ENCODE results near the gene SLC13A1. TPM values are rescaled to one million over a fixed set of nuclear protein-coding genes. Genes with fewer than 3 reads are reported as not detected.

The SLC13A1 gene
- polyA plus RNA-seq, 3 donors, result not detected

GRCh38 chr7:123216825-123217224 lies 17.1 kb upstream of the SLC13A1 start:
- H2AFZ ChIP-seq (ENCODE audit: insufficient read depth, low read depth, low read length, poor library complexity, severe bottlenecking), result no peak overlapping the region
- no peak overlapping the region for H3K4me2 ChIP-seq (replicated peaks; ENCODE audit: extremely low read depth, low read length, poor library complexity, severe bottlenecking)
- no peak overlapping the region for H3K4me3 Mint-ChIP-seq
- no peaks in the 10 kb centered on the region for H3K27me3 ChIP-seq (ENCODE audit: control insufficient read depth in 2 of 2, insufficient read depth in 2 of 2, low read length in 2 of 2)
- H3K36me3 ChIP-seq (replicated peaks in 1 of 2; ENCODE audit: control insufficient read depth in 1 of 2, insufficient read depth in 2 of 2, low read length in 2 of 2), result no peaks in the 10 kb centered on the region
- no peak overlapping the region for H3K27ac ChIP-seq (ENCODE audit: low read depth in 1 of 2, low read length in 2 of 2)
- no peak for DNase-seq
- H3K4me3 ChIP-seq (replicated peaks in 1 of 3; ENCODE audit: low read depth in 2 of 3, low read length in 3 of 3), result no peak overlapping the region
- peaks cover 0 to 1% (median 0%) of the 10 kb centered on the region in 3 donors for H3K27me3 Mint-ChIP-seq (ENCODE audit: low read depth in 3 of 3)
- intact Hi-C loops (cut with micrococcal nuclease), result no loop called here
- H3K36me3 Mint-ChIP-seq, result no peaks in the 10 kb centered on the region
- TF ChIP-seq CTCF (IDR thresholded peaks at IDR 0.05), result no peak
- no CpG with 5 or more reads among the region's 1 CpG for WGBS (ENCODE audit: insufficient coverage)
- no peaks in the 10 kb centered on the region for H3K4me1 ChIP-seq (ENCODE audit: control insufficient read depth in 1 of 2, insufficient read depth in 2 of 2, low read length in 2 of 2)
- peaks cover 7 to 24% of the 10 kb centered on the region in 2 donors for H3K9me3 ChIP-seq (replicated peaks in 1 of 2; ENCODE audit: control insufficient read depth in 1 of 2, insufficient read depth in 1 of 2, low read length in 2 of 2)
- H3K79me2 ChIP-seq (ENCODE audit: insufficient read depth, low read length), result no peaks in the 10 kb centered on the region
- H4K20me1 ChIP-seq (ENCODE audit: insufficient read depth, low read length), result no peaks in the 10 kb centered on the region
- no peak overlapping the region for H3K9ac ChIP-seq (ENCODE audit: insufficient read depth, low read length, poor library complexity, severe bottlenecking)
- H3K4me1 Mint-ChIP-seq, result no peaks in the 10 kb centered on the region
- no peak overlapping the region for H3K27ac Mint-ChIP-seq
- peaks cover 4 to 15% (median 7%) of the 10 kb centered on the region in 7 donors for H3K9me3 Mint-ChIP-seq

- Histone ChIP-seq H3K27ac (ENCODE audit: low read depth in 1 of 2, low read length in 2 of 2) (no peak overlapping the region), H4K20me1 (ENCODE audit: insufficient read depth, low read length) (no peaks in the 10 kb centered on the region), H3K27me3 (ENCODE audit: control insufficient read depth in 2 of 2, insufficient read depth in 2 of 2, low read length in 2 of 2) (no peaks in the 10 kb centered on the region), H2AFZ (ENCODE audit: insufficient read depth, low read depth, low read length, poor library complexity, severe bottlenecking) (no peak overlapping the region), H3K4me1 (ENCODE audit: control insufficient read depth in 1 of 2, insufficient read depth in 2 of 2, low read length in 2 of 2) (no peaks in the 10 kb centered on the region), H3K79me2 (ENCODE audit: insufficient read depth, low read length) (no peaks in the 10 kb centered on the region), H3K9ac (ENCODE audit: insufficient read depth, low read length, poor library complexity, severe bottlenecking) (no peak overlapping the region), H3K4me2 (replicated peaks; ENCODE audit: extremely low read depth, low read length, poor library complexity, severe bottlenecking) (no peak overlapping the region), H3K36me3 (replicated peaks in 1 of 2; ENCODE audit: control insufficient read depth in 1 of 2, insufficient read depth in 2 of 2, low read length in 2 of 2) (no peaks in the 10 kb centered on the region), H3K9me3 (replicated peaks in 1 of 2; ENCODE audit: control insufficient read depth in 1 of 2, insufficient read depth in 1 of 2, low read length in 2 of 2) (peaks cover 7 to 24% of the 10 kb centered on the region in 2 donors), H3K4me3 (replicated peaks in 1 of 3; ENCODE audit: low read depth in 2 of 3, low read length in 3 of 3) (no peak overlapping the region)
- Mint-ChIP-seq H3K27ac (no peak overlapping the region), H3K27me3 (ENCODE audit: low read depth in 3 of 3) (peaks cover 0 to 1% (median 0%) of the 10 kb centered on the region in 3 donors), H3K4me1 (no peaks in the 10 kb centered on the region), H3K4me3 (no peak overlapping the region), H3K9me3 (peaks cover 4 to 15% (median 8%) of the 10 kb centered on the region in 7 donors), H3K36me3 (no peaks in the 10 kb centered on the region)
- no peak for DNase-seq
- WGBS (ENCODE audit: insufficient coverage), result 86% methylated on average over 4 of the region's 4 CpGs
- intact Hi-C loops (cut with micrococcal nuclease), result no loop called here
- no peak for TF ChIP-seq CTCF (IDR thresholded peaks at IDR 0.05)
These were observed 15.6 kb upstream of the SLC13A1 start for GRCh38 chr7:123215350-123215749.

Measured in CD14-positive monocyte (primary cell).